GM19328 (cell line): ENCODE results near the gene ENC1.

Experiments used
- ATAC-seq: cut with Tn5 transposase; IDR thresholded peaks from one replicate; pipeline ENCODE4 v1.9.1; 2021; ENCODE audit warnings: mild to moderate bottlenecking, moderate library complexity; ENCODE audit not compliant: unreplicated experiment

Gene ENC1

GRCh38 chr5:74616236-74617146 lies 24.0 kb downstream of the ENC1 start:
- ATAC-seq = no peak

GRCh38 chr5:74613283-74613682 lies 27.2 kb downstream of the ENC1 start:
- ATAC-seq = no peak

- no peak for ATAC-seq
Measured at GRCh38 chr5:74612045-74612444, 28.5 kb downstream of the ENC1 start.

GRCh38 chr5:74608736-74609601 lies 31.6 kb downstream of the ENC1 start:
- ATAC-seq = no peak

- ATAC-seq = no peak
Measured at GRCh38 chr5:74605759-74606158, 34.8 kb downstream of the ENC1 start.

GRCh38 chr5:74603376-74603775 lies 37.2 kb downstream of the ENC1 start:
- ATAC-seq = no peak

GRCh38 chr5:74599148-74599547 lies 41.4 kb downstream of the ENC1 start:
- ATAC-seq = no peak

GRCh38 chr5:74598731-74599130 lies 41.8 kb downstream of the ENC1 start:
- no peak for ATAC-seq

GRCh38 chr5:74596927-74597326 lies 43.6 kb downstream of the ENC1 start:
- ATAC-seq = no peak

- no peak for ATAC-seq
Measured at GRCh38 chr5:74595143-74595925, 45.2 kb downstream of the ENC1 start.

- no peak for ATAC-seq
Measured at GRCh38 chr5:74594137-74595040, 46.1 kb downstream of the ENC1 start.

GRCh38 chr5:74589204-74590056 lies 51.1 kb downstream of the ENC1 start:
- ATAC-seq = no peak

GRCh38 chr5:74588415-74588814 lies 52.1 kb downstream of the ENC1 start:
- ATAC-seq = no peak

GRCh38 chr5:74587890-74588289 lies 52.6 kb downstream of the ENC1 start:
- ATAC-seq = no peak

- ATAC-seq = no peak
Measured at GRCh38 chr5:74587300-74587699, 53.2 kb downstream of the ENC1 start.

GRCh38 chr5:74586856-74587255 lies 53.7 kb downstream of the ENC1 start:
- no peak for ATAC-seq

GRCh38 chr5:74582853-74583252 lies 57.7 kb downstream of the ENC1 start:
- no peak for ATAC-seq

- ATAC-seq = no peak
Measured at GRCh38 chr5:74581988-74582365, 58.6 kb downstream of the ENC1 start.

GRCh38 chr5:74580729-74581109 lies 59.8 kb downstream of the ENC1 start:
- ATAC-seq = no peak
